H1 (cell line): ENCODE results near the gene GATAD2B. TPM values are rescaled to one million over a fixed set of nuclear protein-coding genes. Genes with fewer than 3 reads are reported as not detected.
A peak's percentile ranks its signal among the peaks of the same experiment; 100 is the strongest.

Source experiments
- CTCF ChIA-PET: fragments of 300-600 bp; sonication (Branson Sonifier 250); formaldehyde crosslinking; loops from one replicate; lab custom pipeline; 2021; ENCODE audit not compliant: partially characterized antibody; lab: Charles Lee
- POLR2A ChIA-PET: fragments of 300-600 bp; sonication (Branson Sonifier 250); formaldehyde crosslinking; loops from one replicate; lab custom pipeline; 2021; ENCODE audit warnings: inconsistent platforms; ENCODE audit not compliant: partially characterized antibody; lab: Charles Lee
- DNase-seq, 2 experiments: peaks; one replicate each; pipeline versions ENCODE4 v3.0.0 to v3.0.0-alpha.2; 2010 to 2022; ENCODE audit warnings: low spot score in 2 of 2, low read depth in 1 of 2, mixed read lengths in 1 of 2
- FAIRE-seq: peaks from 2 replicates; lab custom pipeline; 2011; peaks lifted over from hg19 to GRCh38; lab: Jason Lieb, UNC
- H2AFZ ChIP-seq: 2 replicates; pipeline ENCODE4 v1.8.1; 2012; ENCODE audit warnings: low read length, inconsistent platforms
- H2AK5ac ChIP-seq: 2 replicates; pipeline ENCODE4 v1.6.1; 2013; ENCODE audit warnings: low read depth, low read length
- H2BK120ac ChIP-seq: replicated peaks from 2 replicates; pipeline ENCODE3; 2013; ENCODE audit warnings: low read depth, low read length, inconsistent platforms
- H2BK12ac ChIP-seq: 2 replicates; pipeline ENCODE4 v1.6.1; 2013; ENCODE audit warnings: low read depth, low read length
- H2BK15ac ChIP-seq: 2 replicates; pipeline ENCODE4 v1.6.1; 2013; ENCODE audit warnings: low read length
- H2BK20ac ChIP-seq: 2 replicates; pipeline ENCODE4 v1.6.1; 2013; ENCODE audit warnings: low read length
- H2BK5ac ChIP-seq: 2 replicates; pipeline ENCODE4 v1.6.1; 2013; ENCODE audit warnings: low read depth, low read length
- H3K14ac ChIP-seq: 2 replicates; pipeline ENCODE4 v1.6.1; 2013; ENCODE audit warnings: inconsistent platforms; ENCODE audit not compliant: insufficient read length
- H3K18ac ChIP-seq: 2 replicates; pipeline ENCODE4 v1.6.1; 2013; ENCODE audit warnings: low read length; ENCODE audit errors: extremely low read depth
- H3K23ac ChIP-seq: 2 replicates; pipeline ENCODE4 v1.6.1; 2013; ENCODE audit warnings: inconsistent platforms; ENCODE audit not compliant: insufficient read length
- H3K23me2 ChIP-seq: 2 replicates; pipeline ENCODE4 v1.6.1; 2013; ENCODE audit warnings: low read depth, low read length
- H3K27ac ChIP-seq: 2 replicates; pipeline ENCODE4 v1.6.1; 2011; ENCODE audit warnings: low read depth, low read length, inconsistent platforms
- H3K27me3 ChIP-seq, 4 experiments: replicated peaks in 1 of 4; 1 replicate in 1 of 4; 2 replicates in 3 of 4; pipeline versions ENCODE4 v1.6.1 to v1.8.1; 2011 to 2013; ENCODE audit warnings: low read length in 3 of 4, mild to moderate bottlenecking in 3 of 4, inconsistent platforms in 2 of 4, mixed read lengths in 2 of 4, moderate library complexity in 1 of 4; ENCODE audit not compliant: control insufficient read depth in 3 of 4, insufficient read depth in 3 of 4; ENCODE audit errors: extremely low read depth in 1 of 4
- H3K36me3 ChIP-seq, 4 experiments: 2 replicates each; pipeline versions ENCODE4 v1.6.1 to v1.8.1; 2011 to 2013; ENCODE audit warnings: mild to moderate bottlenecking in 4 of 4, low read length in 3 of 4, moderate library complexity in 2 of 4, control low read depth in 1 of 4, inconsistent platforms in 1 of 4; ENCODE audit not compliant: insufficient read depth in 4 of 4, control insufficient read depth in 2 of 4
- H3K4ac ChIP-seq: replicated peaks from 2 replicates; pipeline ENCODE3; 2013; ENCODE audit warnings: low read length, low read depth, mixed read lengths, inconsistent platforms; ENCODE audit not compliant: insufficient read length
- H3K4me1 ChIP-seq, 4 experiments: replicated peaks in 1 of 4; 1 replicate in 1 of 4; 2 replicates in 3 of 4; pipeline versions ENCODE4 v1.6.1 to v1.8.1; 2011 to 2013; ENCODE audit warnings: low read length in 3 of 4, inconsistent platforms in 2 of 4, mixed read lengths in 1 of 4; ENCODE audit not compliant: insufficient read depth in 4 of 4, control insufficient read depth in 3 of 4
- H3K4me2 ChIP-seq, 2 experiments: 2 replicates each; pipeline versions ENCODE4 v1.6.1 to v1.8.1; 2011 to 2013; ENCODE audit warnings: low read depth in 2 of 2, low read length in 2 of 2, control low read depth in 1 of 2, inconsistent platforms in 1 of 2, mild to moderate bottlenecking in 1 of 2; ENCODE audit not compliant: insufficient read depth in 1 of 2
- H3K4me3 ChIP-seq, 4 experiments: fragments of 200-600, 300-600 bp in 1 of 4; sonication (generic), shearing (Covaris generic), sonication (Bioruptor Twin) in 1 of 4; 2 replicates each; pipeline versions ENCODE4 v1.5.1 to v1.8.1; 2011 to 2016; ENCODE audit warnings: low read length in 4 of 4, low read depth in 3 of 4, control low read depth in 2 of 4, inconsistent platforms in 2 of 4, mild to moderate bottlenecking in 2 of 4, mixed read lengths in 1 of 4, moderate library complexity in 1 of 4; ENCODE audit not compliant: insufficient read depth in 2 of 4; ENCODE audit errors: extremely low read depth in 1 of 4
- H3K56ac ChIP-seq: replicated peaks from 2 replicates; pipeline ENCODE3; 2013; ENCODE audit warnings: low read depth, mild to moderate bottlenecking, mixed read lengths, low read length, inconsistent platforms; ENCODE audit not compliant: insufficient read length
- H3K79me1 ChIP-seq: 2 replicates; pipeline ENCODE4 v1.6.1; 2013; ENCODE audit warnings: low read depth, low read length, control low read depth
- H3K79me2 ChIP-seq, 2 experiments: 2 replicates each; pipeline versions ENCODE4 v1.6.1 to v1.8.1; 2012 to 2013; ENCODE audit warnings: low read length in 2 of 2, mild to moderate bottlenecking in 2 of 2, inconsistent platforms in 1 of 2; ENCODE audit not compliant: insufficient read depth in 2 of 2, control insufficient read depth in 1 of 2
- H3K9ac ChIP-seq, 4 experiments: replicated peaks in 1 of 4; 1 replicate in 1 of 4; 2 replicates in 3 of 4; pipeline versions ENCODE4 v1.6.1 to v1.8.1; 2011 to 2013; ENCODE audit warnings: low read depth in 3 of 4, low read length in 3 of 4, control low read depth in 2 of 4, mild to moderate bottlenecking in 2 of 4, moderate library complexity in 2 of 4, inconsistent platforms in 1 of 4; ENCODE audit errors: extremely low read depth in 1 of 4
- H3K9me3 ChIP-seq, 2 experiments: 2 replicates each; pipeline versions ENCODE4 v1.6.1 to v1.8.1; 2012 to 2013; ENCODE audit warnings: mild to moderate bottlenecking in 2 of 2, moderate library complexity in 2 of 2, control low read depth in 1 of 2, inconsistent platforms in 1 of 2, low read depth in 1 of 2, low read length in 1 of 2, mixed read lengths in 1 of 2; ENCODE audit not compliant: insufficient read depth in 2 of 2
- H4K20me1 ChIP-seq, 2 experiments: replicated peaks in 1 of 2; 2 replicates each; pipeline versions ENCODE3 to v1.8.1; 2011 to 2013; ENCODE audit warnings: inconsistent platforms in 2 of 2, low read length in 2 of 2, mild to moderate bottlenecking in 1 of 2; ENCODE audit not compliant: insufficient read depth in 2 of 2, control insufficient read depth in 1 of 2
- H4K5ac ChIP-seq: 2 replicates; pipeline ENCODE4 v1.6.1; 2013; ENCODE audit warnings: low read length, low read depth, mixed read lengths, inconsistent platforms; ENCODE audit not compliant: insufficient read length
- H4K8ac ChIP-seq: 2 replicates; pipeline ENCODE4 v1.8.0; 2013; ENCODE audit warnings: mild to moderate bottlenecking, moderate library complexity, low read length, inconsistent platforms; ENCODE audit not compliant: insufficient read depth; ENCODE audit errors: extremely low read depth
- H4K91ac ChIP-seq: replicated peaks from 2 replicates; pipeline ENCODE3; 2013; ENCODE audit warnings: low read length, mixed read lengths, inconsistent platforms; ENCODE audit not compliant: insufficient read length
- CTBP2 ChIP-seq: IDR thresholded peaks from 2 replicates; pipeline ENCODE4 v1.7.0; 2011; ENCODE audit warnings: borderline replicate concordance, mild to moderate bottlenecking, moderate library complexity, mixed read lengths, low read length; ENCODE audit not compliant: insufficient read depth, insufficient read length
- WGBS, 2 experiments: shearing (Covaris generic) in 1 of 2; methylation state at CpG; one replicate each; pipeline versions ENCODE4 v1.1.6 to v1.1.7; 2013 to 2015; ENCODE audit warnings: low lambda C conversion rate in 2 of 2, mixed read lengths in 2 of 2, inconsistent platforms in 1 of 2, low coverage in 1 of 2, missing lambda C conversion rate in 1 of 2; ENCODE audit not compliant: insufficient replicate concordance in 2 of 2, insufficient coverage in 1 of 2, insufficient read length in 1 of 2; ENCODE audit errors: extremely low coverage in 1 of 2, missing lambda C conversion rate in 1 of 2; 5-methylcytosine and 5-hydroxymethylcytosine counted together
- polyA plus RNA-seq, 7 experiments: library from polyadenylated mRNA; depleted of rRNA in 3 of 7; stranded (reverse) in 5 of 7; unstranded in 2 of 7; fragments of >200 nt in 5 of 7; fragments of 200-250 nt in 2 of 7; gene quantifications; 1 replicate in 5 of 7; 2 replicates in 1 of 7; 4 replicates in 1 of 7; pipeline versions ENCODE4 v1.2.1 to v1.2.3, GENCODE V29; 2011 to 2013; ENCODE audit warnings: missing spikeins in 2 of 7, mixed read lengths in 2 of 7
- total RNA-seq: library from RNA; stranded (reverse); fragmentation: NEBNext Ultra II Directional; extraction: Animal tissue kit (Norgen Biotek cat#: 25700); gene quantifications from 2 replicates; pipeline ENCODE4 v1.2.1, GENCODE V29; 2021

GATAD2B gene
- total and polyA plus RNA-seq, 2 of the 8 experiments (the other 6 are each of a cell fraction or from before 2014, with no cell fraction given), result 8.4 to 39.1 TPM

- no peak overlapping the region; the same call in 1 of the 2 replicates for H3K18ac ChIP-seq
- no peak overlapping the region for H3K14ac ChIP-seq
- H2BK5ac ChIP-seq, result peak overlapping the region; percentile 60; the same call in 1 of the 2 replicates
- no peaks in the 10 kb centered on the region; a peak in 1 of 7 replicates for H3K27me3 ChIP-seq
- peaks cover 0 to 17% (median 11%) of the 10 kb centered on the region in 4 experiments; a peak in 6 of 7 replicates for H3K4me1 ChIP-seq
- H2BK20ac ChIP-seq, result no peak overlapping the region; the same call in 1 of the 2 replicates
- no peak for TF ChIP-seq CTBP2
- H3K23me2 ChIP-seq, result peaks cover 11% of the 10 kb centered on the region
- H3K23ac ChIP-seq, result no peak overlapping the region
- no peak overlapping the region for H3K9ac ChIP-seq
- H3K4ac ChIP-seq, result no peak overlapping the region
- H4K8ac ChIP-seq, result no peak overlapping the region
- no peak overlapping the region for H3K56ac ChIP-seq
- H2AK5ac ChIP-seq, result 0 out of 2 replicates have a peak overlapping the region, but pooled peaks have one; percentile 6
- H2AFZ ChIP-seq, result no peak overlapping the region
- POLR2A ChIA-PET, result interaction anchor here (1.0 to 6.3 kb wide), 14 partner anchors 9 to 215 kb away, joined by 3 to 53 read pairs (median 5); partner anchors contain the start of genes CREB3L4, CRTC2, JTB and RPS27
- 93% methylated on average over 10 of the region's 10 CpGs; no CpG with 5 or more reads in 1 of the 2 experiments for WGBS, 2 experiments
- no peak overlapping the region for H4K5ac ChIP-seq
- peaks cover 6 to 14% (median 11%) of the 10 kb centered on the region in 4 experiments; a peak in 4 of 8 replicates for H3K36me3 ChIP-seq
- FAIRE-seq, result no peak
- H4K20me1 ChIP-seq, result no peaks in the 10 kb centered on the region
- peak overlapping the region; percentile 84; the same call in 1 of the 2 replicates for H2BK12ac ChIP-seq
- H3K4me3 ChIP-seq, result peak overlapping the region in 1 of 4 experiments; percentile 80; a peak in 2 of 8 replicates
- CTCF ChIA-PET, result interaction anchor here (0.7 to 2.7 kb wide), 4 partner anchors 12 to 101 kb away, joined by 4 to 12 read pairs (median 6); partner anchors contain the start of gene NPR1
- no peak overlapping the region for H4K91ac ChIP-seq
- H3K79me1 ChIP-seq, result peaks cover 5% of the 10 kb centered on the region; the same call in 1 of the 2 replicates
- H3K27ac ChIP-seq, result no peak overlapping the region
- no peaks in the 10 kb centered on the region; a peak in 1 of 4 replicates for H3K79me2 ChIP-seq
- no peak overlapping the region for H2BK120ac ChIP-seq
- peak overlapping the region; percentile 72; the same call in 1 of the 2 replicates for H2BK15ac ChIP-seq
- DNase-seq, result no peak
- H3K9me3 ChIP-seq, result no peaks in the 10 kb centered on the region
- peak overlapping the region in 1 of 2 experiments; percentile 85; a peak in 2 of 4 replicates for H3K4me2 ChIP-seq
These were observed 145.9 kb downstream of the GATAD2B start for GRCh38 chr1:153776845-153777370.
